IMR-90 (cell line): ENCODE measurements around the gene FGF12. TPM values are rescaled to one million over a fixed set of nuclear protein-coding genes. Genes with fewer than 3 reads are reported as not detected.

Experiments
- ATAC-seq: fragments of 200-7000 bp; cut with Tn5 transposase; 2 replicates; pipeline ENCODE4 v1.9.1; 2020; ENCODE audit warnings: low read depth, mild to moderate bottlenecking, moderate library complexity
- BruUV-seq: library from RNA; stranded (reverse); fragments of 400-500 nt; replicated peaks from 2 replicates; lab custom pipeline; 2021; lab: Mats Ljungman, UMichigan
- CTCF ChIA-PET: fragments of 300-600 bp; formaldehyde crosslinking; extraction: SDS; loops from one replicate; lab custom pipeline; 2021; ENCODE audit warnings: antibody characterized with exemption; lab: Yijun Ruan, JAX
- POLR2A ChIA-PET: fragments of 300-600 bp; sonication (Branson Sonifier 250); formaldehyde crosslinking; loops from one replicate; lab custom pipeline; 2022; ENCODE audit warnings: antibody characterized with exemption; ENCODE audit not compliant: unreplicated experiment; lab: Charles Lee
- DNase-seq: peaks from one replicate; pipeline ENCODE4 v3.0.0; 2013
- H2AFZ ChIP-seq: replicated peaks from 2 replicates; pipeline ENCODE3; 2013; ENCODE audit warnings: low read length, mild to moderate bottlenecking; ENCODE audit not compliant: poor library complexity
- H2AK5ac ChIP-seq: 2 replicates; pipeline ENCODE4 v1.6.1; 2013; ENCODE audit warnings: low read depth, low read length, inconsistent platforms
- H2AK9ac ChIP-seq: replicated peaks from 2 replicates; pipeline ENCODE3; 2013; ENCODE audit warnings: mild to moderate bottlenecking, low read depth, low read length, moderate library complexity; ENCODE audit not compliant: poor library complexity
- H2BK120ac ChIP-seq: 2 replicates; pipeline ENCODE4 v1.6.1; 2013; ENCODE audit warnings: low read depth, low read length, inconsistent platforms
- H2BK15ac ChIP-seq: 3 replicates; pipeline ENCODE4 v1.6.1; 2013; ENCODE audit warnings: low read depth, low read length, inconsistent platforms
- H2BK20ac ChIP-seq: 2 replicates; pipeline ENCODE4 v1.6.1; 2013; ENCODE audit warnings: low read depth, mild to moderate bottlenecking, inconsistent platforms, low read length, moderate library complexity
- H2BK5ac ChIP-seq: 2 replicates; pipeline ENCODE4 v1.6.1; 2013; ENCODE audit warnings: mild to moderate bottlenecking, low read depth, low read length, inconsistent platforms; ENCODE audit not compliant: poor library complexity, severe bottlenecking
- H3K14ac ChIP-seq: replicated peaks from 2 replicates; pipeline ENCODE4 v1.6.1; 2013; ENCODE audit warnings: low read depth, low read length, inconsistent platforms
- H3K18ac ChIP-seq: 2 replicates; pipeline ENCODE4 v1.6.1; 2013; ENCODE audit warnings: low read depth, low read length, control low read depth
- H3K23ac ChIP-seq: 2 replicates; pipeline ENCODE4 v1.6.1; 2013; ENCODE audit warnings: low read depth, low read length, inconsistent platforms
- H3K27ac ChIP-seq: 2 replicates; pipeline ENCODE4 v1.5.1; 2013; ENCODE audit warnings: mild to moderate bottlenecking, control low read depth, low read length; ENCODE audit not compliant: insufficient read depth
- H3K27me3 ChIP-seq: 2 replicates; pipeline ENCODE4 v1.6.1; 2013; ENCODE audit warnings: low read length; ENCODE audit not compliant: control insufficient read depth, insufficient read depth
- H3K36me3 ChIP-seq: 2 replicates; pipeline ENCODE4 v1.6.1; 2013; ENCODE audit warnings: low read length, mixed read lengths; ENCODE audit not compliant: control insufficient read depth, insufficient read depth
- H3K4ac ChIP-seq: 2 replicates; pipeline ENCODE4 v1.6.1; 2013; ENCODE audit warnings: low read depth, low read length, inconsistent platforms
- H3K4me1 ChIP-seq: 2 replicates; pipeline ENCODE4 v1.6.1; 2013; ENCODE audit warnings: low read length, mixed read lengths; ENCODE audit not compliant: control insufficient read depth, insufficient read depth
- H3K4me2 ChIP-seq: 2 replicates; pipeline ENCODE4 v1.6.1; 2013; ENCODE audit warnings: low read depth, mild to moderate bottlenecking, control low read depth, low read length, moderate library complexity
- H3K4me3 ChIP-seq: 2 replicates; pipeline ENCODE4 v1.5.1; 2013; ENCODE audit warnings: low read depth, mild to moderate bottlenecking, control low read depth, low read length, moderate library complexity; ENCODE audit not compliant: insufficient read depth
- H3K56ac ChIP-seq: 2 replicates; pipeline ENCODE4 v1.6.1; 2013; ENCODE audit warnings: low read length, inconsistent platforms; ENCODE audit not compliant: insufficient read depth; ENCODE audit errors: extremely low read depth
- H3K79me1 ChIP-seq, 2 experiments: 2 replicates each; pipeline ENCODE4 v1.6.1; 2013; ENCODE audit warnings: low read length in 2 of 2, inconsistent platforms in 1 of 2, low read depth in 1 of 2
- H3K9ac ChIP-seq: 2 replicates; pipeline ENCODE4 v1.6.1; 2013; ENCODE audit warnings: low read depth, low read length, control low read depth
- H3K9me1 ChIP-seq: 2 replicates; pipeline ENCODE4 v1.6.1; 2013; ENCODE audit warnings: low read length, inconsistent platforms; ENCODE audit not compliant: insufficient read depth
- H3K9me3 ChIP-seq: 2 replicates; pipeline ENCODE4 v1.6.1; 2013; ENCODE audit warnings: low read length; ENCODE audit not compliant: control insufficient read depth, insufficient read depth
- H4K20me1 ChIP-seq: 2 replicates; pipeline ENCODE4 v1.6.1; 2013; ENCODE audit warnings: low read length, inconsistent platforms; ENCODE audit not compliant: insufficient read depth
- H4K5ac ChIP-seq: 2 replicates; pipeline ENCODE4 v1.6.1; 2013; ENCODE audit warnings: mild to moderate bottlenecking, low read depth, low read length, control low read depth
- H4K8ac ChIP-seq, 2 experiments: 2 replicates each; pipeline ENCODE4 v1.6.1; 2013; ENCODE audit warnings: low read depth in 2 of 2, low read length in 2 of 2, control low read depth in 1 of 2, inconsistent platforms in 1 of 2
- H4K91ac ChIP-seq: 2 replicates; pipeline ENCODE4 v1.6.1; 2013; ENCODE audit warnings: low read depth, low read length, inconsistent platforms; ENCODE audit not compliant: insufficient read depth
- CHD1 ChIP-seq: IDR thresholded peaks from 2 replicates; pipeline ENCODE4 v1.6.1; 2012; ENCODE audit warnings: low read depth, low read length, improper control_type of control experiment
- CTCF ChIP-seq: conservative IDR thresholded peaks from 2 replicates; pipeline ENCODE4 v1.5.1; 2012; ENCODE audit warnings: mild to moderate bottlenecking, low read depth, low read length, improper control_type of control experiment
- ELK1 ChIP-seq: fragments of 150-350 bp; IDR thresholded peaks from 2 replicates; pipeline ENCODE4 v1.6.1; 2016; ENCODE audit warnings: low read depth, mild to moderate bottlenecking, low read length, moderate library complexity, borderline replicate concordance
- FOS ChIP-seq: fragments of 150-350 bp; IDR thresholded peaks from 2 replicates; pipeline ENCODE4 v1.6.1; 2016; ENCODE audit warnings: low read depth, low read length
- MXI1 ChIP-seq: IDR thresholded peaks from 2 replicates; pipeline ENCODE4 v1.6.1; 2012; ENCODE audit warnings: low read depth, mild to moderate bottlenecking, low read length, moderate library complexity, borderline replicate concordance
- NFE2L2 ChIP-seq: fragments of 150-350 bp; IDR thresholded peaks from 2 replicates; pipeline ENCODE4 v1.6.1; 2016; ENCODE audit warnings: low read depth, mild to moderate bottlenecking, low read length
- RAD21 ChIP-seq: IDR thresholded peaks from 2 replicates; pipeline ENCODE4 v1.6.1; 2012; ENCODE audit warnings: low read length, improper control_type of control experiment
- RCOR1 ChIP-seq: IDR thresholded peaks from 2 replicates; pipeline ENCODE4 v1.6.1; 2012; ENCODE audit warnings: mild to moderate bottlenecking, low read length, improper control_type of control experiment; ENCODE audit not compliant: insufficient replicate concordance
- SMC3 ChIP-seq: fragments of 150-350 bp; IDR thresholded peaks from 2 replicates; pipeline ENCODE4 v1.6.1; 2016; ENCODE audit warnings: low read depth, mild to moderate bottlenecking, antibody characterized with exemption, low read length, moderate library complexity
- USF2 ChIP-seq: fragments of 150-350 bp; IDR thresholded peaks from 2 replicates; pipeline ENCODE4 v1.6.1; 2017; ENCODE audit warnings: mild to moderate bottlenecking, antibody characterized with exemption, low read length, low read depth
- WGBS, 2 experiments: methylation state at CpG; one replicate each; pipeline versions ENCODE4 v1.1.5 to v1.1.7; 2013; ENCODE audit warnings: missing lambda C conversion rate in 2 of 2; ENCODE audit not compliant: insufficient read length in 1 of 2; ENCODE audit errors: extremely low coverage in 2 of 2; 5-methylcytosine and 5-hydroxymethylcytosine counted together
- dilution Hi-C: fragments of 300-500 bp; cut with HindIII; formaldehyde crosslinking; loops from one replicate; pipeline ENCODE4 v1.14.3; 2018; ENCODE audit warnings: low sequenced_read_pairs; ENCODE audit not compliant: unreplicated experiment
- in situ Hi-C: fragments of 300-500 bp; cut with MboI; formaldehyde crosslinking; loops from 3 replicates; pipeline ENCODE4 v1.14.3; 2019; ENCODE audit warnings: low sequenced_read_pairs, inconsistent platforms, mixed read lengths
- intact Hi-C: fragments of 100-400 bp; cut with micrococcal nuclease; formaldehyde crosslinking; loops from 2 replicates; pipeline ENCODE4 v1.10.0; 2022
- polyA plus RNA-seq, 3 experiments: library from polyadenylated mRNA; depleted of rRNA; stranded (reverse); fragments of >200 nt; gene quantifications; 2 replicates each; pipeline ENCODE4 v1.2.3, GENCODE V29; 2012; ENCODE audit warnings: low replicate concordance in 1 of 3
- total RNA-seq: library from RNA; depleted of rRNA; stranded (reverse); fragments of >200 nt; gene quantifications from 2 replicates; pipeline ENCODE4 v1.2.3, GENCODE V29; 2012

FGF12 gene
- total and polyA plus RNA-seq, 2 of the 4 experiments (the other 2 are of a cell fraction), result not detected

GRCh38 chr3:192212979-192213378, 514.4 kb downstream of the FGF12 start:
- H4K91ac ChIP-seq, result no peak overlapping the region
- TF ChIP-seq CTCF, result no peak
- TF ChIP-seq MXI1, result no peak
- TF ChIP-seq RAD21, result no peak
- TF ChIP-seq ELK1, result no peak
- TF ChIP-seq FOS, result no peak
- no peak for TF ChIP-seq NFE2L2
- TF ChIP-seq RCOR1, result no peak
- TF ChIP-seq USF2, result no peak
- TF ChIP-seq SMC3, result no peak
- TF ChIP-seq CHD1, result no peak
- H3K14ac ChIP-seq, result no peak overlapping the region
- intact Hi-C loops (no loop called here), in situ Hi-C loops (no loop called here), dilution Hi-C loops (no loop called here)
- no peaks in the 10 kb centered on the region for H3K27me3 ChIP-seq
- H3K9me1 ChIP-seq, result no peaks in the 10 kb centered on the region
- H2BK20ac ChIP-seq, result no peak overlapping the region
- no peak overlapping the region for H3K27ac ChIP-seq
- no peak overlapping the region for H4K5ac ChIP-seq
- ATAC-seq (no peak), DNase-seq (no peak)
- no peak overlapping the region for H4K8ac ChIP-seq
- no TSS peak for BruUV-seq
- ChIA-PET POLR2A (no interaction called here), CTCF (no interaction called here)
- no peak overlapping the region for H3K4me2 ChIP-seq
- no peak overlapping the region for H3K9ac ChIP-seq
- no peak overlapping the region for H2AK5ac ChIP-seq
- H4K20me1 ChIP-seq, result no peaks in the 10 kb centered on the region
- H2BK15ac ChIP-seq, result no peak overlapping the region
- WGBS, 2 experiments, result no CpG with 5 or more reads among the region's 7 CpGs
- no peak overlapping the region for H3K23ac ChIP-seq
- H3K79me1 ChIP-seq, result no peaks in the 10 kb centered on the region
- H2BK120ac ChIP-seq, result no peak overlapping the region
- H3K4ac ChIP-seq, result no peak overlapping the region
- no peak overlapping the region for H2AK9ac ChIP-seq
- peaks cover 8% of the 10 kb centered on the region; the same call in 1 of the 2 replicates for H3K9me3 ChIP-seq
- H3K4me3 ChIP-seq, result no peak overlapping the region
- no peak overlapping the region for H3K18ac ChIP-seq
- H3K36me3 ChIP-seq, result no peaks in the 10 kb centered on the region
- no peak overlapping the region for H3K56ac ChIP-seq
- H2AFZ ChIP-seq, result no peak overlapping the region
- H2BK5ac ChIP-seq, result no peak overlapping the region
- no peaks in the 10 kb centered on the region for H3K4me1 ChIP-seq
